ENCODE measurements around the gene SDK1.

Gene SDK1

GRCh38 chr7:3302681-3303320 lies 1.7 kb downstream of the SDK1 start:
- TF ChIP-seq CTCF (conservative IDR thresholded peaks at IDR 0.05): no peak
- no peak for TF ChIP-seq ZFX (IDR thresholded peaks at IDR 0.05)
- H3K27ac ChIP-seq: no peak overlapping the region

GRCh38 chr7:3304131-3304530 lies 3.1 kb downstream of the SDK1 start:
- H3K27ac ChIP-seq: no peak overlapping the region
- TF ChIP-seq ZFX (IDR thresholded peaks at IDR 0.05): no peak
- no peak for TF ChIP-seq CTCF (conservative IDR thresholded peaks at IDR 0.05)

- H3K27ac ChIP-seq: no peak overlapping the region
- TF ChIP-seq CTCF (conservative IDR thresholded peaks at IDR 0.05) (no peak), ZFX (IDR thresholded peaks at IDR 0.05) (no peak)
These were observed 6.4 kb downstream of the SDK1 start for GRCh38 chr7:3307435-3307834.

GRCh38 chr7:3309140-3309539 lies 8.1 kb downstream of the SDK1 start:
- H3K27ac ChIP-seq: no peak overlapping the region
- no peak for TF ChIP-seq ZFX (IDR thresholded peaks at IDR 0.05)
- no peak for TF ChIP-seq CTCF (conservative IDR thresholded peaks at IDR 0.05)

GRCh38 chr7:3309956-3310355 lies 8.9 kb downstream of the SDK1 start:
- TF ChIP-seq ZFX (IDR thresholded peaks at IDR 0.05) (no peak), CTCF (conservative IDR thresholded peaks at IDR 0.05) (no peak)
- no peak overlapping the region for H3K27ac ChIP-seq

- no peak overlapping the region for H3K27ac ChIP-seq
- TF ChIP-seq CTCF (conservative IDR thresholded peaks at IDR 0.05): no peak
- no peak for TF ChIP-seq ZFX (IDR thresholded peaks at IDR 0.05)
These were observed 9.8 kb downstream of the SDK1 start for GRCh38 chr7:3310884-3311283.

- no peak overlapping the region for H3K27ac ChIP-seq
- no peak for TF ChIP-seq CTCF (conservative IDR thresholded peaks at IDR 0.05)
- no peak for TF ChIP-seq ZFX (IDR thresholded peaks at IDR 0.05)
These were observed 11.5 kb downstream of the SDK1 start for GRCh38 chr7:3312583-3312982.
